H1 (cell line): ENCODE results near the gene TLL2.

Experiments used
- CTCF ChIP-seq, 3 experiments: IDR thresholded peaks; 1 replicate in 2 of 3; 2 replicates in 1 of 3; pipeline versions ENCODE4 v1.5.1 to v1.6.1; 2011; ENCODE audit warnings: low read length in 3 of 3, mild to moderate bottlenecking in 3 of 3, inconsistent platforms in 2 of 3, low read depth in 1 of 3, moderate library complexity in 1 of 3; ENCODE audit not compliant: insufficient read depth in 1 of 3; ENCODE audit errors: control extremely low read depth in 1 of 3
- EP300 ChIP-seq, 2 experiments: IDR thresholded peaks; 1 replicate in 1 of 2; 2 replicates in 1 of 2; pipeline ENCODE4 v1.6.1; 2011 to 2012; ENCODE audit warnings: low read depth in 2 of 2, low read length in 2 of 2, mild to moderate bottlenecking in 2 of 2, borderline replicate concordance in 1 of 2, inconsistent platforms in 1 of 2, moderate library complexity in 1 of 2
- EZH2 ChIP-seq: fragments of 200-600 bp; sonication (generic); IDR thresholded peaks from 2 replicates; pipeline ENCODE4 v1.7.1; 2012; ENCODE audit warnings: low read depth, mild to moderate bottlenecking, moderate library complexity, low read length, inconsistent platforms; ENCODE audit not compliant: severe bottlenecking
- KDM1A ChIP-seq: fragments of 200-600, 300-600 bp; sonication (generic); IDR thresholded peaks from 2 replicates; pipeline ENCODE4 v1.7.1; 2016; ENCODE audit warnings: mild to moderate bottlenecking, low read length, borderline replicate concordance
- POLR2A ChIP-seq, 2 experiments: IDR thresholded peaks; 1 replicate in 1 of 2; 2 replicates in 1 of 2; pipeline ENCODE4 v1.6.1; 2011; ENCODE audit warnings: low read depth in 2 of 2, low read length in 2 of 2, mild to moderate bottlenecking in 2 of 2; ENCODE audit errors: control extremely low read depth in 1 of 2
- POLR2AphosphoS5 ChIP-seq: IDR thresholded peaks from 2 replicates; pipeline ENCODE4 v1.6.1; 2011; ENCODE audit warnings: low read depth, low read length
- SIN3A ChIP-seq, 2 experiments: IDR thresholded peaks in 1 of 2; conservative IDR thresholded peaks in 1 of 2; 2 replicates each; pipeline ENCODE4 v1.6.1; 2011 to 2012; ENCODE audit warnings: low read length in 2 of 2, improper control_type of control experiment in 1 of 2, low read depth in 1 of 2, mild to moderate bottlenecking in 1 of 2

- no peak for TF ChIP-seq POLR2AphosphoS5
- peak; percentile 81 to 90 (median 87) for TF ChIP-seq CTCF (IDR thresholded peaks at IDR 0.05; ENCODE audit: control extremely low read depth in 1 of 3, insufficient read depth in 1 of 3, low read depth in 1 of 3, low read length in 3 of 3)
- TF ChIP-seq KDM1A, result no peak
- no peak for TF ChIP-seq EP300 (IDR thresholded peaks at IDR 0.05; ENCODE audit: borderline replicate concordance in 1 of 2, low read depth in 2 of 2, low read length in 2 of 2)
- TF ChIP-seq POLR2A (IDR thresholded peaks at IDR 0.05; ENCODE audit: control extremely low read depth in 1 of 2, low read depth in 2 of 2, low read length in 2 of 2), result no peak
- TF ChIP-seq EZH2, result no peak
- no peak for TF ChIP-seq SIN3A (conservative IDR thresholded peaks at IDR 0.05 in 1 of 2, IDR thresholded peaks at IDR 0.05 in 1 of 2; ENCODE audit: low read depth in 1 of 2, low read length in 2 of 2)
Measured at GRCh38 chr10:96321822-96322221, 191.9 kb downstream of the TLL2 start.
